Endothelial cell (in vitro differentiated cells): ENCODE measurements around the gene CAB39L. TPM values are rescaled to one million over a fixed set of nuclear protein-coding genes. Genes with fewer than 3 reads are reported as not detected.

Experiments used
- DNase-seq: peaks from one replicate; pipeline ENCODE4 v3.0.0; 2021; ENCODE audit warnings: low spot score
- H3K27ac Mint-ChIP-seq: one replicate; pipeline ENCODE4 v1.8.0; 2021; ENCODE audit warnings: mixed read lengths, inconsistent platforms; ENCODE audit not compliant: unreplicated experiment
- H3K27me3 Mint-ChIP-seq: one replicate; pipeline ENCODE4 v1.8.0; 2021; ENCODE audit warnings: mild to moderate bottlenecking, moderate library complexity, mixed read lengths, inconsistent platforms; ENCODE audit not compliant: unreplicated experiment
- H3K36me3 Mint-ChIP-seq: one replicate; pipeline ENCODE4 v1.8.0; 2021; ENCODE audit warnings: mild to moderate bottlenecking, low read depth, mixed read lengths, inconsistent platforms; ENCODE audit not compliant: unreplicated experiment
- H3K4me1 Mint-ChIP-seq: one replicate; pipeline ENCODE4 v1.8.0; 2021; ENCODE audit warnings: mild to moderate bottlenecking, mixed read lengths, inconsistent platforms; ENCODE audit not compliant: unreplicated experiment
- H3K4me3 Mint-ChIP-seq: one replicate; pipeline ENCODE4 v1.8.0; 2021; ENCODE audit warnings: mild to moderate bottlenecking, mixed read lengths, inconsistent platforms; ENCODE audit not compliant: unreplicated experiment
- H3K9me3 Mint-ChIP-seq: one replicate; pipeline ENCODE4 v1.8.0; 2021; ENCODE audit warnings: mixed read lengths, inconsistent platforms; ENCODE audit not compliant: unreplicated experiment
- CTCF ChIP-seq: fragments of 200-600 bp; sonication (generic); IDR thresholded peaks from one replicate; pipeline ENCODE4 v1.5.0; 2021; ENCODE audit warnings: antibody characterized with exemption; ENCODE audit not compliant: unreplicated experiment
- total RNA-seq: library from RNA; stranded (reverse); fragmentation: NEBNext Ultra II Directional; extraction: Animal tissue kit (Norgen Biotek cat#: 25700); gene quantifications from one replicate; pipeline ENCODE4 v1.2.1, GENCODE V29; 2021; ENCODE audit not compliant: unreplicated experiment

Gene CAB39L
- total RNA-seq, 1 donor from 2014 or later, result 3.9 TPM

- no peak for DNase-seq
- Mint-ChIP-seq H3K4me3 (no peak overlapping the region), H3K36me3 (no peaks in the 10 kb centered on the region), H3K4me1 (peaks cover 3% of the 10 kb centered on the region), H3K9me3 (no peaks in the 10 kb centered on the region), H3K27ac (no peak overlapping the region), H3K27me3 (no peaks in the 10 kb centered on the region)
- no peak for TF ChIP-seq CTCF
These were observed 33.4 kb downstream of the CAB39L start for GRCh38 chr13:49410477-49410876.

- Mint-ChIP-seq H3K4me1 (peaks cover 3% of the 10 kb centered on the region), H3K27ac (no peak overlapping the region), H3K27me3 (no peaks in the 10 kb centered on the region), H3K4me3 (no peak overlapping the region), H3K36me3 (peaks cover 2% of the 10 kb centered on the region), H3K9me3 (no peaks in the 10 kb centered on the region)
- TF ChIP-seq CTCF, result no peak
- DNase-seq, result no peak
These were observed 33.9 kb downstream of the CAB39L start for GRCh38 chr13:49410006-49410405.

GRCh38 chr13:49409008-49409407 lies 34.9 kb downstream of the CAB39L start:
- Mint-ChIP-seq H3K27me3 (no peaks in the 10 kb centered on the region), H3K27ac (no peak overlapping the region), H3K9me3 (no peaks in the 10 kb centered on the region), H3K36me3 (peaks cover 6% of the 10 kb centered on the region), H3K4me3 (no peak overlapping the region), H3K4me1 (peaks cover 3% of the 10 kb centered on the region)
- no peak for DNase-seq
- TF ChIP-seq CTCF, result no peak

GRCh38 chr13:49407936-49408335 lies 35.9 kb downstream of the CAB39L start:
- TF ChIP-seq CTCF, result no peak
- Mint-ChIP-seq H3K36me3 (peaks cover 6% of the 10 kb centered on the region), H3K27me3 (no peaks in the 10 kb centered on the region), H3K4me1 (no peaks in the 10 kb centered on the region), H3K9me3 (no peaks in the 10 kb centered on the region), H3K27ac (no peak overlapping the region), H3K4me3 (no peak overlapping the region)
- no peak for DNase-seq

GRCh38 chr13:49407068-49407467 lies 36.8 kb downstream of the CAB39L start:
- no peak for TF ChIP-seq CTCF
- Mint-ChIP-seq H3K36me3 (peaks cover 6% of the 10 kb centered on the region), H3K27ac (no peak overlapping the region), H3K4me1 (no peaks in the 10 kb centered on the region), H3K27me3 (no peaks in the 10 kb centered on the region), H3K4me3 (no peak overlapping the region), H3K9me3 (no peaks in the 10 kb centered on the region)
- no peak for DNase-seq
